Amygdala (tissue), 56 donors: ENCODE measurements around the gene GUCY1A1.

ENCODE experiments used
- DNase-seq, 56 donors: peaks; one replicate each; lab custom pipeline; 2025; lab: John Stamatoyannopoulos, UW

Gene GUCY1A1

GRCh38 chr4:155657985-155658680, 8.5 kb upstream of the GUCY1A1 start:
- DNase-seq: no peak

- no peak for DNase-seq
These were observed 8.0 kb upstream of the GUCY1A1 start for GRCh38 chr4:155658681-155659064.

GRCh38 chr4:155659176-155659575, 7.5 kb upstream of the GUCY1A1 start:
- DNase-seq: no peak

GRCh38 chr4:155660436-155660835, 6.2 kb upstream of the GUCY1A1 start:
- DNase-seq: no peak

GRCh38 chr4:155665054-155665453, 1.6 kb upstream of the GUCY1A1 start:
- no peak for DNase-seq

- peak in 42 of 56 donors; percentile 3 to 71 (median 30) for DNase-seq
These were observed 547 bp downstream of the GUCY1A1 start for GRCh38 chr4:155667222-155667567.

- peak in 46 of 56 donors; percentile 1 to 70 (median 25) for DNase-seq
These were observed 1.2 kb downstream of the GUCY1A1 start for GRCh38 chr4:155667568-155668511.

GRCh38 chr4:155668707-155669220, 2.1 kb downstream of the GUCY1A1 start:
- DNase-seq: no peak

GRCh38 chr4:155672342-155672741, 5.7 kb downstream of the GUCY1A1 start:
- DNase-seq: no peak

GRCh38 chr4:155673453-155673979, 6.9 kb downstream of the GUCY1A1 start:
- no peak for DNase-seq

- no peak for DNase-seq
These were observed 8.0 kb downstream of the GUCY1A1 start for GRCh38 chr4:155674669-155675071.

- no peak for DNase-seq
These were observed 9.2 kb downstream of the GUCY1A1 start for GRCh38 chr4:155675709-155676429.

GRCh38 chr4:155676430-155676825, 9.8 kb downstream of the GUCY1A1 start:
- no peak for DNase-seq

- no peak for DNase-seq
These were observed 11.4 kb downstream of the GUCY1A1 start for GRCh38 chr4:155678011-155678410.

- DNase-seq: no peak
These were observed 12.7 kb downstream of the GUCY1A1 start for GRCh38 chr4:155679343-155679742.

- no peak for DNase-seq
These were observed 15.2 kb downstream of the GUCY1A1 start for GRCh38 chr4:155681886-155682285.

GRCh38 chr4:155684423-155684822, 17.8 kb downstream of the GUCY1A1 start:
- DNase-seq: no peak

- no peak for DNase-seq
These were observed 18.4 kb downstream of the GUCY1A1 start for GRCh38 chr4:155684892-155685541.

- DNase-seq: no peak
These were observed 20.8 kb downstream of the GUCY1A1 start for GRCh38 chr4:155687380-155687982.

- DNase-seq: no peak
These were observed 21.6 kb downstream of the GUCY1A1 start for GRCh38 chr4:155688211-155688610.
